8988T (cell line): ENCODE results near the gene MBD3.
"Not testable (repeated sequence)": the region's sequence is repeated elsewhere in the genome, so short reads cannot be mapped to it uniquely, and the experiment has no call there.

Experiments
- DNase-seq: peaks from one replicate; pipeline ENCODE4 v3.0.0; 2011

MBD3 gene, protein sequence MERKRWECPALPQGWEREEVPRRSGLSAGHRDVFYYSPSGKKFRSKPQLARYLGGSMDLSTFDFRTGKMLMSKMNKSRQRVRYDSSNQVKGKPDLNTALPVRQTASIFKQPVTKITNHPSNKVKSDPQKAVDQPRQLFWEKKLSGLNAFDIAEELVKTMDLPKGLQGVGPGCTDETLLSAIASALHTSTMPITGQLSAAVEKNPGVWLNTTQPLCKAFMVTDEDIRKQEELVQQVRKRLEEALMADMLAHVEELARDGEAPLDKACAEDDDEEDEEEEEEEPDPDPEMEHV

DNA sequence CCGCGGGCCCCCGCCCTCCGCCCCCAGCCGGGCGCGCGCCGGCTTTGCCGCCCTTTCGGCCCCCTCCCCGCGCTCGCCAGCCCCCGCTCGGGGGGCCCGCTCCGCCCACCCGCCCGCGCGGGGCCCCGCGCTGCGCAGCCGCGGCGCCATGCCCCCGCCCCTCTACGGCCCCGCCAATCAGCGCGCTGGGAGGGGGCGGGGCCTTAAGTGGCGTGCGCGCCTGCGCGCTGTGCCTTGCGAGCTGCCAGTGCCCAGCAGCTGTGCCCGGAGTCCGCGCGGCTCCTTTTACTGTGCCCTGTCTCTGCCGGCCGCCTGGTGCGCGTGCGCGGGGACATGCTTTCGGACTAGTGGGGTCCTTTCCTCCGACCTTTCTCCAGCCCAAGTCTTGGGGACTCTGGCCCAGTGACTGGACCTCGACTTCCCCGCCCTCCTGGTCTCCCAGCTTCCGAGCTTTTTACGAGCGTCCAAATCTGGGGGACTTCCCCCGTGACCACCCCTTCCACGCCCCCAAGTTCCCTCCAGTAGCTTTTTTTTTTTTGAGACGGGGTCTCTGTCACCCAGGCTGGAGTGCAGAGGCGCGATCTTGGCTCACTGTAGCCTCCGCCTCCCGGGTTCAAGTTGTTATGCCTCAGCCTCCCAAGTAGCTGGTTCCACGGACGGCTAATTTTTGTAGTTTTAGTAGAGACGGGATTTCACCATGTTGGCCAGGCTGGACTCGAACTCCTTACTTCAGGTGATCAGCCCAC is at the start of gene MBD3:
MBD3 (minus strand) TSS at position 111 of the 746 bp plus-strand sequence. CDS start 234 bp downstream, outside the sequence.
- peak; percentile 94 for DNase-seq

DNA sequence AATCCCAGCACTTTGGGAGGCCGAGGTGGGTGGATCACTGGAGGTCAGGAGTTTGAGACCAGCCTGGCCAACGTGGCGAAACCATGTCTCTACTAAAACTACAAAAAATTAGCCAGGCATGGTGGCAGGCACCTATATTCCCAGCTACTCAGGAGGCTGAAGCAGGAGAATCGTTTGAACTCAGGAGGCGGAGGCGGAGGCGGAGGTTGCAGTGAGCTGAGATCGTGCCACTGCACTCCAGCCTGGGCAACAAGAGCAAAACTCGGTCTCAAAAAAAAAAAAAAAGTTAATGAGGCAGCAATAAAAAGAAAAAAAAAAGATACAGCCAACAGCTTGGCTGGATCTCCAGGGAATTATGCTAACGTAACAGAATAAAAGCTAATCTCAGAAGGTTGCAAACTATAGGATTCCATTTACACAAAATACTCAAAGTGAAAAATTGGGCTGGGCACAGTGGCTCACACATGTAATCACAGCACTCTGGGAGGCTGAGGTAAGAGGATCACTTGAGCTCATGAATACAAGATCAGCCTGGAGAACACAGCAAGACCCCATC is 48.3 kb upstream of the MBD3 start:
- not testable (repeated sequence) for DNase-seq

DNA sequence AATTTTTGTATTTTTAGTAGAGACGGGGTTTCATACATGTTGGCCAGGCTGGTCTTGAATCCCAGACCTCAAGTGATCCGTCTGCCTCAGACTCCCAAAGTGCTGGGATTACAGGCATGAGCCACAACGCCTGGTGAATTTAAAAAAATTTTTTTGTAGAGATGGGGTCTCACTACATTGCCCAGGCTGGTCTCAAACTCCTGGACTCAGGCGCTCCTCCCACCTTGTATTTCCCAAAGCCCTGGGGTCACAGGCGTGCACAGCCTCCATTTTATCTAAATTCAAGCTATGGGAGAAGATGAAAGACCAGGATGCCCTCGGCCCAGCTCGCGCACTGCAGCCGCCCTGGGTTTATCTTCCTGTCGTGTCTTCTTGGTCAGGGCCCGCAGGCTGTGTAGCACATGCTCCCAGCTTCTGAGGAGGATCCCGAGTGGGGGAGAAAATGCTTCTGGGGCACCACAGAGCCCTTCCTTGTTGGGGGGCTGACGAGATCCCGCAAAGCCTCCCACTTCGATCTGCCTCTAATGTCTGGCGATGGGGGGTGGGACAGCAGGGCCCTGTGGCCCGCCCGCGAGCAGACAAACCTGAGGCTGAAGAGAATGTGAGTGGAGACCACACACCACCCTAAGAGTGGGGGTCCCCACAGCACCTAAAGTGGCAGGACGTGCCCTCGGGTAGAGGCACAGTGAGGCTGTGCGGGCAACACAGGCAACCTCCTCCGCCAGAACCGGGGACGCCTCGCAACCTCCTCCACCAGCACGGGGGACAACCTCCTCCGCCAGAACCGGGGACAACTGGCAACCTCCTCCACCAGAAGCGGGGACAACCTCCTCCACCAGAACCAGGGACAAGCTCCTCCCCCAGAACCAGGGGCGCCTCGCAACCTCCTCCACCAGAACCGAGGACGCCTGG is 43.9 kb upstream of the MBD3 start:
- no peak for DNase-seq

DNA sequence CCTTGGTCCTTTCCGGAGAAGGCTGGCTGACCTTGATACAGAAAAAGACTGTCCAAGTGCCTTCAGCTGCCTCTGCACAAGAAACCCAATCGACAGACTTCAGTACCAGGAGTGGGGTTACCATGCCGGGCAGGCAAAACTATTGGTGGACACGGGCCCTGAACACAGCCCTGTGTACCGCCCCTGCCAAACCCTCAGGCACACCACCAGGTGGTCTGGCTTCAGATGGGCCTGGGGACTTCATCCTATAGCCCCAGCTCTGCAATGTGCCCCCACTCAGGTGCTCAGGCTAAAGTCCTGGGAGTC is 42.2 kb upstream of the MBD3 start:
- no peak for DNase-seq

DNA sequence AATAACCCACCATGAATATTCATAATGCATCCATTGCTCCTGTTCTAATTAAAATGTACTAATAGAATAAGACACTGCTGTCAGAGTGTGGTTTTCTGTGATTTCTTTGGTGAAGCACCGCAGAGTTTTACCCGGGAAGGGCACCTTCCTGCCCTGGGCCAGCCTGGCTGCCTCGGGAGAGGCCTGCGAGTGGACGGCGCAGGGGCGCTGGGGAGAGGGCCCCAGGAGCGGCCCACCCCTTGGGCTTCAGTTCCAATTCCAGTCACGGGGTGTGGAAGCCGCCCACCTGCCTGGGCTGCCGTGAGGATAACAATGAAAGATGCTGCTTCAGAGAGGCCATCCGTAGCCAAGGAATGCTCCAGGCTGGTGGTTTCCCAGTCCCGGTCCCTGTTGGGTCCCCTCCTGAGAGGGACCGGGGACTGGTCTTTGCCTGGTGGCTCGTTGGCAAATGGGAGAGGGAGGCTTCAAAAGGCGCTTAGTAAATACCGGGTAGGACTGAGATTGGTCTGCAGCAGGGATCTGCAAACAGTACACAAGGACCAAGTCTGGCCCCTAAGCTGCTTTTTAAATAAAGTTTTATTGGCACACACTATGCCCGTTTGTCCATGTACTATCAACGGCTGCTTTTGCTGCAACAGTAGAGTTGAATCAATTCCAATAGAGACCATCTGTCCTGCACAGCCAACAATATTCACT is 41.7 kb upstream of the MBD3 start:
- no peak for DNase-seq

DNA sequence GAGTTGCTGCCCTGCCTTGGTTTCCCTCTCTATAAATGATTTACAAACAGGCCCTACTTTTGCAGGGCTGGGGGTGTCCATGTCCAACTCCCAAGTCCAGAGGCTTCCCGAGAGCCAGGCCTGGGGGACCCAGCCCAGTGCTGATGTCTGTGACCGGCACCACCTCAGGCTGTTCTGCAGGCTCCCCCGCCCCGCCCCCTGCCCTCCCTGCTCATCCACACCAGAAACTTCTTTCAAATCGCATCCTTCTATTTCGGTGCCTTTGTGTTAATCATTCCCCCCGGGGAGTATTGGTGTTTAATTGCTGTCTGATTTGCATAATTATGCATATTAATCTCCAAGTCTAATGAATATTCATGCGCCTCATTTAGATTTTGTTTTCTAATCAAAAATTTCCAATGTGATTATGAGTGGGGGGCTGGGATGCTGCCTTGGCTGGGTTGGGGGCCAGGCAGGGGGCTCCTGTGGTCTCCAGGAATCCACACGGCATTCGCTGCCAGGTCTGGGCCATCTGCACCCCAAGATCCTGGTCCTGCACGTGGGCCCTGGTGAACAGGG is 40.7 kb upstream of the MBD3 start:
- DNase-seq: no peak

DNA sequence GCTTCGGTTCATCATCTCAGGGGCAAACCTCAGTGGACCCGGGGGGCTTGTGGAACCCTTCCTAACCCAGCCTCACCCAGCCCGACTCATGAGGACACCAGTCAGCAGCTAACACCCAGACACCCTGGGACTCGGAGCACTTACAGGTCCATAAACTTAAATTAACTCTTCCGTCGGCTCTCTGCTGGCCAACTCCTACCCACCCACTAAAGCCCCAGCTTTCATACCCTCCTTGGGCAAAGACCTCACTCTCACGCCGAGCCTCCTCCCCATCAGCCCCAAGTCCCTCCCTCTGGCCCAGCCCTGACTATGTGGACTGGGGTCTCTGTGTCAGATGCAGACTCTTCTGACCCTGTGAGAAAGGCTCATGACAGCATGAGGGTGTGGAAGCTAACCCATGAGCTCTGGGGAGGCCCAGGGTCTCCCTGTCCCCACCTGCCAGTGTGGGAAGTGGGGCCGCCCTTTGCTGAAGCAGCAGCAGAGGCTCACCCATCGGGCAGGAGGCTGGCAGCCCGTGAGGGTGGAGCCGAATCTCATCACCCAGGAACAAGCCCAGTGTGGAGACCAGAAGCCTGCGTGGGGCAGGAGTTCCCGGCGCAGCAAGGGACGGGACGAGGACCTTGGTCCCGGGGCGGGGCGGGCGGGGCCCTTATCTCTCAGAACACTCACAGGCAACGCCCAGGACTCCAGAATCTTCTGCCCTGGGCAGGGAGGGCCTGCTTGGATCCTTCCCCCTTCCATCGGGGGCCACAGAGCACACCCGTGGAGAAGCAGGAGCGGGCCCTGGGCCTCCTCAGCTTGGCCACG is 40.0 kb upstream of the MBD3 start:
- no peak for DNase-seq

DNA sequence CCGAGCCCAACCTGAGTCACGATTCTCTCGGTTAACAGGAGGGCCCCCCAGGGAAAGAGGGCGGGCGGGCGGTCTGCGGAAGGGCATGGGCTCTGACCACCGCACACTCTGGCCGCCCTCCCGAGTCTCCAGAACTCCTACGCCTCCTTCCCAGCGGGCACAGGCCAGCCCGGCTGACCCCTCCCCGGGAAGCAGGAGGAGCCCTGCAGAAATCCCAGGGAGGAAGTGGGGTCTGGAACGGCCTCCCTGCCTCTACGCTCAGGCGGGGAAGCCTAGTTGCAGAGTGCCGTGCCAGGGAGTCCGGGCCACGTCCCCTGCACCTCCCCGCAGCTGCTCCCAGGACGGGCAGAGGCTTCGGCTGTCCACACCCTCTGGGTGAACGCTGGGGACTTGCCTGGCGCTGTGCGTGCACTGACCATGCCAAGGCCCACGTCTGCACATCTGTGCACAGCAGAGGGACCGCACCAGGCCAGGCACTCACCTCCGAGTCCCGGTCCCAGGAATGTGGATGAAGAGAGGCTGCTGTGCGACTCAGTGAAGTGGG is 39.0 kb upstream of the MBD3 start:
- DNase-seq: no peak

DNA sequence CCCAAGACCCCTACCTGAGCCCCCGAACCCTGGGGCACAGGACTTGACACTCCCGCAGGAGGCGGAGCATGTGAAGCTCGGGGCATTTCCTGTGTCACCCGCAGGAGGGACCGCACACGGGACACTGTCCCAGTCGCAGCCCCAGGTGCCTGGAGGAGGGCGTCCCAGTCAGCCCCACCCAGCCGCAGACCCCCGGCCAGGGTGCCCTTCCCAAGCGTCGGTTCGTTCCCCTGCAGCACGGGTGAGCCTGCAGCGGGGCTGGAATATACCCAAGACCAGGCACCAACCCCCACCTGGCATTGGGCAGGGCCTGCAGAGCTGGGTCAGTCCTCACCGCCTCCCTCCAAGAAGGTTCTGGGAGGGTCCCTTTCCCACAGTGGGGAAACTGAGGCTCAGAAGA is 38.1 kb upstream of the MBD3 start:
- DNase-seq: no peak

DNA sequence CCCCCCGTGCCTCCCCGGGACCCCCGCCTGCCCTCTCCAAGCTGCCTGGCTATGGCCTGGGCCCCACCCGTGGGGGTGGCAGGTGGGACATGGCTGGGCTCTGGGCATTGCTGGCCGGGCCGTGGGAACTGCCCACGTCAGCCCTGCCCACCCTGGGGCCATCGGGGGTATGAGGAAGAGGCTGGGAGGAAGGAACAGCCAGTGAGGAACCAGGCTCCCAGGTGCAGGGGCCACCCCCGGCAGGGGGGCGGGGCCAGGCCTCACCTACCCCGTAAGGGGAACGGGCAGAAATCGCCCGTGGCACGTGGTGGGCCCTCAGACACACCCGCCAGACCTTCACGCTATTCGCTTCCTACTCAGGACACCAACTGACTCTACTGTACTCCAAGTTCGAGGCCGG is 37.3 kb upstream of the MBD3 start:
- DNase-seq: no peak

DNA sequence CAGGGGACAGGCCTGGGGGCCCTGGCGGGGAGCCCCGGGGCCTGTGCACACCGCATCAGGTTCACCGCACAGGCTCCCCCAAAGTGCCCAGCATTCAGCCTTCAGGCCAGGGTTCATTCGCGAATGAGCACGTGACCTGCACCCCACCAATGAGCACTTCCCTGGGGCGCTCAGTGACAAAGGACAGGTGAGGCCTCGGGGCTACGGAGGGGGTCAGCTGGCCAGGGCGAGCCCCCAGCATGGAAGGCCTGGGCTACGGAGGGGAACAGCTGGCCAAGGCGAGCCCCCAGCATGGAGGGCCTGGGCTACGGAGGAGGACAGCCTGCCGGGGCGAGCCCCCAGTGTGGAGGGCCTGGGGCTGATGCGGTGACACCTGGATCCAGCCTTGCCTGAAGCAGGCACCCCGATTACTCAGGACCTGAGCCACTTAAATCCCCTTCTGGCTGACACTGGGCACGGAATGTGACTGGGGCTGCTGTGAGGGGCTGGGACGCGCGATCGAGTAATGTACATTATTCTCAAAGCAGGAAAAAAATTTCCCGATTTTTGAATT is 36.7 kb upstream of the MBD3 start:
- DNase-seq: no peak

DNA sequence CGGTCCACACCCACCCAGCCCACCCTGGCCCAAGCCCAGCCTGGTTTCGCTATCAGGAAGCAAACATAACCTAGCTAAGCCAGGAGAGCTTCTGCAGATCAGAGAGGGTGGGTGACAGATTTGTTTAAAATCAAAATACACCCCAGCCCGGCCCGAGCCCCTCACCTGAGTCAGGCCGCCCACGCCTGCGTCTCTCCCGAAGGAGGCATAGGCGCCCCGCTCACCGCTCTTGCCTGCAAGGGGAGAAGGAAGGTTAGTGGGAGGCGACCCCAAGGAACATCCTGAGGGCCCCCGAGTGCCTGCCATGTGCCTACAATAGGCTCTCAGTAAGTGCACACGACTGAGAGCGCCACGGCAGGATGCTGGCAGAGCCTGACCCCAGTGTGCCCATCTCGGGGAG is 34.5 kb upstream of the MBD3 start:
- DNase-seq: no peak

DNA sequence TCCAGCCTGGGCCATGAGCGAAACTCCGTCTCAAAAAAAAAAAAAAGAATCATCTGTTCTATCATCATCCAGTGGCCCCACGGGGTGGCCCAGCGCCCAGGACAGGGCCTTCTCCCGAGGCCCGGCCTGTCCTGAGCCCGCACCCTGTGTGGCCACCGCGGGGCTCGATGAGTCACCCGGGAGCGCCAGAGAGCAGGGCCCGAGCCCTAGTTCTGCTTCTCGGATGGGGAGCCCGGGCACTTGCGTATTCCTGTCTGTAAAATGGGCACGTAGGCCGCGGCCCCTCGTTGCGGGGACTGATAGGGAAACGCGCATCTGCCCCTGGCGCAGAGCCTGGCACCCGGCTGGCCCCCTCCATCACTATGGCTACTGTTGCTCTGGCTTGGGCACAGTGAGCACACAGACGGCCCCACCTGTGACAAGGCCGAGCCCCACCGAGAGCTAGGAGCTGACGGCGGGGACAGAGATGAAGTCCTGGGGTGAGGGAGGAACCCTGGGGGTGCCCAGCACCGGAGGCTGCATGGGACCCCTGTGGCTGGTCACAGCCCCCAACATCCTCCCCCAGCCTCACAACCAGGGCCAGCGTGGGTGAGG is 33.8 kb upstream of the MBD3 start:
- DNase-seq: no peak

DNA sequence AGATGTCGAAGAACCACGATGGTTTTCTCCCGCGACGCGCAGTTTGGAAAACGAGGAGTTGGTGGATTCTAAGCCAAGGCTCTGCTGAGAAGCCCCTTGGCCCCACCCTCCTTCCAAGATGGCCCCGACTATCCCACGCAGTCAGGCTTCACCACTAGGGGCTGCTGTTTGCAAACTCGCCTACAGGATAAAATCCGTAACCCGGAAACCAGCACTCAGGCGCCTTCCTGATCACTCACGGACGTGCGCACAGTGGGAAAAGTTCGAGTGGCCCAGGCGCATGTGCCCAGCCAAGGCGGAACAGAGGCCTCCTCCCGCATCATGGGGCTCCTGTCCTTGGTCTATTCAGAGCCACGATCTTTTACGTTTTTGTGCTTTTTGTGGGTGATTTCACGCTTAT is 31.8 kb upstream of the MBD3 start:
- DNase-seq: peak; percentile 87

DNA sequence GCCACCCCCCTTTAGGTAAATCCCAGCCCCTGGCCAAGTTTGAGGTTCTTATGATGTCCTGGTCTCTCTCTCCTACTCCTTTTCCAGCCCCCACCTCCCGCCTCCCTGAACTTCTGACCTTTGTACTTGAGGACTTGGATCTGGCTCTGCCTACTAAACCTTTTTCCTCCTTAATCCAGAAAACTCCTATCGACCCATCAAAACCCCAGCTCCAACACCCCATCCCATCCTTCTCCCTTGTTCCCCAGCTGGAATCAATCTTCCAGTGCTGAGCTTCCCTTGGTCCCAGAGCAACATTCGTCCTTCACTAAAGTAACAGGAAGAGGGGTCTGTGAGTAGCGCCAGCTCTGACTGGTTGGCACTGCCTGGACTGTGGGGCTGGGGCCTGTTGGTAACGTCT is 29.9 kb upstream of the MBD3 start:
- no peak for DNase-seq

DNA sequence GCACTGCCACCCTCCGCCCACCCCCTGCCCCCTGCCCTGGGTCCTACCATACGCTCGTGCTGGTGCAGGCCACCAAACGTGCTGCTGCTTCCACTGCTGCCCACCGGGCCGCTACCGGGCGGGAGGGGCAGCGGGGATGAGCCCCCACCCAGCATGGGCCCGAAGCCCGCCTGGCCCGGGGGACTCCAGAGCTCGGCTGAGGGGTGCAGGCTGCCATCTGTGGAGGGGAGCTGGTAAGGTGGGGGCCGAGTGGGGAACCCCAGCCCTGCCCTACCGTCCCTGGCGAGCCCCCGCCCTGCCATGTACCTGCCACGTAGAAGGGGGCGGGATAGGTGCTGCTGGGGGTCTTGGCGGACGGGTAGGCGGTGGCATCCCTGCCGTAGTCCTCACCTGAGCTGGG is 29.3 kb upstream of the MBD3 start:
- no peak for DNase-seq

DNA sequence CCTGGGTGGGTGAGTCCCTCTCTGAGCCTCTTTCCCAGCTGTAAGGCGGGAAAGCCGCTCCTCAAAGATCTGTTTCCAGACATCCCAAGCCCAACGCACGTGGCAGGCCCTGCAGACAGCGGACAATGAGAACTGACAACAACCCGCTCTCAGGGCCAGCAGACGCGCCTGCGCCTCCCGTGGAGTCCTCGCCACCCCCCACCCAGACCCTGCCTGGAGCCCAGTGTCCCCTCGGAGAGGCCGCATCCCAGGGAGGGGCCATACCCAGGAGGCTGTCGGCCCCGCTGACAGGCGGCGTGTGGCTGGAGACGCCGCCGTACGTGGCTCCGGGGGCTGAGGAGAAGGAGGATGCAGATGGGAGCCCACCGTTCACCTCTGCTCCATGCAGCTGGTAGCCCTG is 28.9 kb upstream of the MBD3 start:
- DNase-seq: no peak

DNA sequence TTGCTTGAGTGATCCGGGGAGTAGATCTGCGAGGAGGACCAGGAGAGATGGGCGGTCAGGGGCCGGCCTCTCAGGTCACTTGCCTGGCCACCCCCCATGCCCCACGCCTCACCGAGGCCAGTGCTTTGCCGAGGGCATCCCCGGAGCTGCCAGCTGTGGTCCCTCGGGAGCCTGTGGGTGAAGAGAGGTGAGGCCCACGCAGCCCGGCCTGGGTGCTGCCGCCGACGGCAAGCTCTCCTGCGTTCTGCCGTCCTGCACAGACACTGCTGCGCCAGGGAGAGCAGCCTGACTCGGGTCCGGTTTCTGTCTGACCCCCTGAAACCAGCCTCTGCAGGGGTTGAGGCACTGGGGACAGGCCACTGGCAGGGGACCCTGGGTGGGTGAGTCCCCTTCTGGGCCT is 28.4 kb upstream of the MBD3 start:
- DNase-seq: no peak

DNA sequence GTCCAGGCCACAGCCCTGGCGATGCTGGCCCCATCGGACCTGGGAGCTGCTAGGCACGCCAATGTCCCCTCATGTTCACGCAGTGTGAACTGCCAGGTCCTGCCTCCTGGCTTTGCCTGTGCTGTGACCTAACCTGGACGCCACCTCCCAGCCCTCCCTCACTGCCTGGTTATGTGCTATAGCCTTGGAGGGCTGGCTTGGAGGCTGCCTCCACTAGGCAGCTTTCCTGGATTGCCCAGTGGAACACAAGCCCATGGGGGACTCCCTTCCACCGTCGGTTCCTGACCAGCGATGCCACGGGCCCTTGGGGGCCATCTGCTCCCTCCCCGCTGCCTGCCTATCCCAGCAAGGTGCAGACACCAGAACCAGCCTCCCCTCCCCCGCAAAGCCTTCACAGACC is 27.8 kb upstream of the MBD3 start:
- DNase-seq: no peak

DNA sequence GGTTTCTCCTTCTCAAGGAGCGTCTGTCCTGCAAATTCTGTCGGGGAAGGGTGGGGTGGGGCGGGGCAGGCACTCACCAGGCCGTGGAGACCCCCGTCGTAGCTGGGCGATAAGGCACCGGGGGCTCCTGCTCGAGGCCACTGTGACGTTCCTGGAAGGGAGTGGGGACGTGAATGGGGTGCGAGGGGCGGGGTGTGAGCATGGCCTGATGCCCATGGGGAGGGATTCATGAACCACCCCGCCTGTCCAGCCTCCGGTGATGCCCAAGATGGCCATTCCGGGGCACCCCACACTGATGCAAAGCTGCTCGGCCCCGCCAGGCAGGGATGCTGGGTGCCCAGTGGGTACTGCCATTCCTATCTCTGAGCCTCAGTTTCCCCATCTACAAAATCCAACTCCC is 27.0 kb upstream of the MBD3 start:
- no peak for DNase-seq

DNA sequence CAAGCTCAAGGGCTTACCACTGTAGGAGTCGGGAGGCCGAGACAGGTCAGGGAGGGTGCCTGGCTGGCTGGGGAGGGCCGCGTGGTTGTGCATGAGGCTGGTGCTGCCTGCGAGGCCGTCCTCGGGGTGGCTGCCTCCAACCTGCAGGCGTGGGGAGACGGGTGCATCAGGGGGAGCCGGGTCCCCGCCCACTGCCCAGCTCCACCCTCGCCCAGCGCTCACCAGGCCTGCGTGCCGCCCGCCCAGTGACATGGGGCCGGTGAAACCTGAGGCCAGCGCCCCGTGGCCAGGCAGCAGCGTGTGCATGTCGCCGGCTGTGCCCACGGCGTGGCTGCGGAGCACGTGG is 26.4 kb upstream of the MBD3 start:
- no peak for DNase-seq
